GM19351 (cell line): ENCODE data around the gene SIGLEC10.
A peak's percentile ranks its signal among the peaks of the same experiment; 100 is the strongest.
"Not testable (repeated sequence)": the region's sequence is repeated elsewhere in the genome, so short reads cannot be mapped to it uniquely, and the experiment has no call there.

ENCODE experiments used
- ATAC-seq: cut with Tn5 transposase; IDR thresholded peaks from one replicate; pipeline ENCODE4 v1.9.1; 2021; ENCODE audit warnings: mild to moderate bottlenecking, moderate library complexity; ENCODE audit not compliant: unreplicated experiment

The SIGLEC10 gene

GRCh38 chr19:51440846-51441409, 23.5 kb upstream of the SIGLEC10 start:
- no peak for ATAC-seq

GRCh38 chr19:51440052-51440451, 22.6 kb upstream of the SIGLEC10 start:
- no peak for ATAC-seq

GRCh38 chr19:51439021-51439465, 21.6 kb upstream of the SIGLEC10 start:
- ATAC-seq: no peak

- ATAC-seq: no peak
Measured at GRCh38 chr19:51434456-51434855, 17.0 kb upstream of the SIGLEC10 start.

- ATAC-seq: no peak
Measured at GRCh38 chr19:51433043-51433442, 15.6 kb upstream of the SIGLEC10 start.

- ATAC-seq: no peak
Measured at GRCh38 chr19:51431124-51431523, 13.7 kb upstream of the SIGLEC10 start.

- ATAC-seq: no peak
Measured at GRCh38 chr19:51430221-51430620, 12.8 kb upstream of the SIGLEC10 start.

GRCh38 chr19:51427201-51427600, 9.8 kb upstream of the SIGLEC10 start:
- no peak for ATAC-seq

- peak; percentile 40 for ATAC-seq
Measured at GRCh38 chr19:51422053-51422448, 4.6 kb upstream of the SIGLEC10 start.

GRCh38 chr19:51421229-51422052, 4.0 kb upstream of the SIGLEC10 start:
- no peak for ATAC-seq

GRCh38 chr19:51420511-51420910, 3.1 kb upstream of the SIGLEC10 start:
- ATAC-seq: not testable (repeated sequence)

- ATAC-seq: no peak
Measured at GRCh38 chr19:51418707-51419106, 1.3 kb upstream of the SIGLEC10 start.

- peak; percentile 44 for ATAC-seq
Measured at GRCh38 chr19:51417810-51418157, 342 bp upstream of the SIGLEC10 start.

GRCh38 chr19:51416422-51416821, 1.0 kb downstream of the SIGLEC10 start:
- not testable (repeated sequence) for ATAC-seq

GRCh38 chr19:51415187-51415586, 2.3 kb downstream of the SIGLEC10 start:
- ATAC-seq: no peak

- no peak for ATAC-seq
Measured at GRCh38 chr19:51410950-51411748, 6.3 kb downstream of the SIGLEC10 start.

- ATAC-seq: no peak
Measured at GRCh38 chr19:51407511-51408131, 9.8 kb downstream of the SIGLEC10 start.

- ATAC-seq: no peak
Measured at GRCh38 chr19:51402117-51402516, 15.3 kb downstream of the SIGLEC10 start.

GRCh38 chr19:51399936-51400335, 17.5 kb downstream of the SIGLEC10 start:
- not testable (repeated sequence) for ATAC-seq

GRCh38 chr19:51399231-51399630, 18.2 kb downstream of the SIGLEC10 start:
- ATAC-seq: no peak

GRCh38 chr19:51398096-51398704, 19.2 kb downstream of the SIGLEC10 start:
- no peak for ATAC-seq
